Muscle of leg (tissue), 11 donors: Measurements from ENCODE around the gene CLEC2L. TPM values are rescaled to one million over a fixed set of nuclear protein-coding genes. Genes with fewer than 3 reads are reported as not detected.

Experiments used
- DNase-seq: peaks from one replicate; pipeline ENCODE4 v3.0.0; 2013
- H3K27ac ChIP-seq: one replicate; pipeline ENCODE4 v1.5.1; 2013; ENCODE audit warnings: mild to moderate bottlenecking, low read length, control low read depth
- H3K27me3 ChIP-seq: one replicate; pipeline ENCODE4 v1.6.1; 2013; ENCODE audit warnings: low read length; ENCODE audit not compliant: control insufficient read depth, insufficient read depth
- H3K36me3 ChIP-seq: one replicate; pipeline ENCODE4 v1.6.1; 2013; ENCODE audit warnings: low read length; ENCODE audit not compliant: control insufficient read depth, insufficient read depth
- H3K4me1 ChIP-seq: one replicate; pipeline ENCODE4 v1.6.1; 2013; ENCODE audit warnings: low read length; ENCODE audit not compliant: control insufficient read depth, insufficient read depth
- H3K4me3 ChIP-seq: one replicate; pipeline ENCODE4 v1.5.1; 2013; ENCODE audit warnings: low read length, control low read depth
- H3K9me3 ChIP-seq: replicated peaks from 2 replicates; pipeline ENCODE4 v1.6.1; 2013; ENCODE audit warnings: low read depth, low read length; ENCODE audit not compliant: control insufficient read depth
- WGBS: methylation state at CpG from one replicate; pipeline ENCODE4 v1.1.5; 2013; ENCODE audit warnings: missing lambda C conversion rate; ENCODE audit not compliant: insufficient coverage; 5-methylcytosine and 5-hydroxymethylcytosine counted together
- polyA plus RNA-seq, 8 donors: library from polyadenylated mRNA; unstranded; fragments of 120-200 nt; gene quantifications; one replicate each; pipeline versions ENCODE4 v1.2.1 to v1.2.3, GENCODE V29; 2013; ENCODE audit warnings: inconsistent platforms in 1 of 8, low replicate concordance in 1 of 8; ENCODE audit not compliant: insufficient read length in 8 of 8, insufficient read depth in 1 of 8
- total RNA-seq: library from RNA; stranded (reverse); fragments of 120-200 nt; gene quantifications from one replicate; pipeline ENCODE4 v1.2.4, GENCODE V29; 2013

Gene CLEC2L
- total and polyA plus RNA-seq, 9 donors, result 0.85 to 2.1 (median 1.3) TPM

- Histone ChIP-seq H3K4me1 (peaks cover 3% of the 10 kb centered on the region), H3K36me3 (peaks cover 13% of the 10 kb centered on the region)
- 85% methylated on average over 11 of the region's 15 CpGs for WGBS
Observed at GRCh38 chr7:139566736-139567646, 43.5 kb downstream of the CLEC2L start.

GRCh38 chr7:139567647-139568345 lies 44.3 kb downstream of the CLEC2L start:
- no peak for DNase-seq
- H3K36me3 ChIP-seq, result peaks cover 17% of the 10 kb centered on the region
- H3K27ac ChIP-seq, result no peak overlapping the region
- no peak overlapping the region for H3K4me3 ChIP-seq
- 88% methylated on average over 10 of the region's 14 CpGs for WGBS
- H3K9me3 ChIP-seq, result no peaks in the 10 kb centered on the region
- H3K4me1 ChIP-seq, result peaks cover 3% of the 10 kb centered on the region
- H3K27me3 ChIP-seq, result no peaks in the 10 kb centered on the region

More at GRCh38 chr7:139566736-139567646, 43.5 kb downstream of the CLEC2L start:
- Histone ChIP-seq H3K27me3 (no peaks in the 10 kb centered on the region), H3K4me3 (no peak overlapping the region), H3K27ac (no peak overlapping the region), H3K9me3 (no peaks in the 10 kb centered on the region)
- no peak for DNase-seq

- H3K4me3 ChIP-seq, result no peak overlapping the region
- peaks cover 3% of the 10 kb centered on the region for H3K4me1 ChIP-seq
- DNase-seq, result no peak
- H3K27me3 ChIP-seq, result no peaks in the 10 kb centered on the region
- no peaks in the 10 kb centered on the region for H3K9me3 ChIP-seq
- WGBS, result 83% methylated on average over 5 of the region's 6 CpGs
- peaks cover 22% of the 10 kb centered on the region for H3K36me3 ChIP-seq
- H3K27ac ChIP-seq, result no peak overlapping the region
Observed at GRCh38 chr7:139568346-139568675, 44.8 kb downstream of the CLEC2L start.

DNA sequence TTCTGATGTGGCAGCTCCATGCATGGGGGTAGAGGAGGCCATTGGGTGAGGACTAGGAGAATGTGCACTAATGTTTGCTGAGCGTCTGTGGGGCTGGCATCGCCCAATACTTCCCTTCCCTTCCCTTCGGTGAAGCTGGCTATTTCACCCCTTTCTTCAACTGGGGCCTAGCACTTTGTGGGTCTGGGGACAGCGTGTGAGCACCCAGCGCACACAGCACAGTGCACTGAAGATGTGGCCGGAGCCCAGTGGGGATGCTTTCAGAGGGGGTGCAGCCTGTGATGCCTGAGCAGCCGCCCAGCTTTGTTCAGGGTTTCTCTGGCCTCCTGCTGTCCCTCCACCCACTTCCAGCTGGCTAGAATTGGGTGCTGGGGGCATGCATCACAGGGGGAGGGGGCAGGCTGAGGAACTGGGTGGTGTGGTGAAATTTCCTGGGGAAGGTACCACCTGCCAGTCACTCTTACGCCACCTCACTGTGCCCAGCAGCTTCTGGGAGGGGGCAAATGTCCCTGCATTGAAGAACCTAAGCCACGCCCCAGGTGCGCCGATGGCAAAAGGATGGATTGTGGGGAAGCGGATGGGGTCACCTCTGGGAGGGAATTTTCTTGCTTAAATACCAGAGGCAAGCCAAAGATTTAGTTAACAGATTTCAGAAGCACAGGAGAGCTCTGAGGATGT lies 45.5 kb downstream of the CLEC2L start:
- 98% methylated on average over 6 of the region's 12 CpGs for WGBS
- no peak overlapping the region for H3K4me3 ChIP-seq
- peaks cover 25% of the 10 kb centered on the region for H3K36me3 ChIP-seq
- H3K27ac ChIP-seq, result no peak overlapping the region
- no peaks in the 10 kb centered on the region for H3K9me3 ChIP-seq
- DNase-seq, result no peak
- H3K27me3 ChIP-seq, result no peaks in the 10 kb centered on the region
- H3K4me1 ChIP-seq, result peaks cover 3% of the 10 kb centered on the region

DNA sequence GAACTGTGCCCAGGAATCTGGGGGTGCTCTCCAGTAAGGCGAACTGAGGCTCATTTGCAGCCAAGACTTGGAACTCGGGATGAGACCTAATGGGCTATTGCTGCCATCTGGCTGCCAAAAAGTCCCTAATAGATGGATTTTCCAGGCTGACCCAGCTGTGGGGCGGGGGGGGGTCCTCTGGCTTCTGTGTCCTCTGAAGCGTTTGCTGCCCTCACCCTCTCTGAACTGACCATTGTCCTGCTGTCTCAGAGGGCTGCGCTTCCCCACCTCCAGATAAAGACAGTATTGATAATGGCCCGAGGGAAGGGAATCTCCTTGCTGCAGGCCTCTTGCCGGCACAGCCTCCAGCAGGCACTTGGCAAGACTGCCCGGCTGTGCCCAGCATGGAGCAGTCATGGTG lies 46.6 kb downstream of the CLEC2L start:
- no peak overlapping the region for H3K4me3 ChIP-seq
- peaks cover 35% of the 10 kb centered on the region for H3K36me3 ChIP-seq
- peaks cover 3% of the 10 kb centered on the region for H3K4me1 ChIP-seq
- DNase-seq, result peak; percentile 58
- no peak overlapping the region for H3K27ac ChIP-seq
- no peaks in the 10 kb centered on the region for H3K9me3 ChIP-seq
- 43% methylated on average over 5 of the region's 8 CpGs for WGBS
- no peaks in the 10 kb centered on the region for H3K27me3 ChIP-seq

DNA sequence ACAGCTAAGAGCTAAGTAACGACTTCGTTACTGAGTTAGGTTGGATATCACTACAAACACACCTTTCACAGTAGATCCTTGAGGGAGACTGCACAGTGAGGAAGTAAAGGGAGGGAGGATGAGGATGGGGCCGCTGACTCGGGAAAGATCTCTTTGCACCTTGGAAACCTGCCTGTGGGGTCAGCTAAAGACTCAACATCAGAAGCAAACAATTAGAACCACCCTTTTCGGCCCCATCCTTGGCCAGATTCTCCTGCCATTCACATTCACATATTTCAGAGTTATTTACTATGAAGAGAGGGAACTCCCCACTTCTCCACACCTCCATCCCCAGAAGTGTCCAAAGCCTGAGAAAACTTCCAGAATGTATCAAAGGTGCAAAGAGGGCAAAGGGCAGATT lies 47.1 kb downstream of the CLEC2L start:
- WGBS, result no CpG with 5 or more reads among the region's 5 CpGs
- H3K9me3 ChIP-seq, result no peaks in the 10 kb centered on the region
- H3K27me3 ChIP-seq, result no peaks in the 10 kb centered on the region
- H3K4me3 ChIP-seq, result no peak overlapping the region
- H3K4me1 ChIP-seq, result peaks cover 3% of the 10 kb centered on the region
- DNase-seq, result no peak
- no peak overlapping the region for H3K27ac ChIP-seq
- H3K36me3 ChIP-seq, result peaks cover 39% of the 10 kb centered on the region

- H3K27me3 ChIP-seq, result no peaks in the 10 kb centered on the region
- H3K27ac ChIP-seq, result no peak overlapping the region
- no peak for DNase-seq
- 62% methylated on average over 12 of the region's 20 CpGs for WGBS
- no peaks in the 10 kb centered on the region for H3K9me3 ChIP-seq
- H3K4me1 ChIP-seq, result peaks cover 3% of the 10 kb centered on the region
- peaks cover 44% of the 10 kb centered on the region for H3K36me3 ChIP-seq
- no peak overlapping the region for H3K4me3 ChIP-seq
Observed at GRCh38 chr7:139571190-139571589, 47.7 kb downstream of the CLEC2L start.

GRCh38 chr7:139571651-139572050 lies 48.2 kb downstream of the CLEC2L start:
- DNase-seq, result no peak
- no peak overlapping the region for H3K4me3 ChIP-seq
- H3K36me3 ChIP-seq, result peaks cover 47% of the 10 kb centered on the region
- no peak overlapping the region for H3K27ac ChIP-seq
- H3K4me1 ChIP-seq, result peaks cover 3% of the 10 kb centered on the region
- H3K27me3 ChIP-seq, result no peaks in the 10 kb centered on the region
- 99% methylated on average over 8 of the region's 20 CpGs for WGBS
- H3K9me3 ChIP-seq, result no peaks in the 10 kb centered on the region

DNA sequence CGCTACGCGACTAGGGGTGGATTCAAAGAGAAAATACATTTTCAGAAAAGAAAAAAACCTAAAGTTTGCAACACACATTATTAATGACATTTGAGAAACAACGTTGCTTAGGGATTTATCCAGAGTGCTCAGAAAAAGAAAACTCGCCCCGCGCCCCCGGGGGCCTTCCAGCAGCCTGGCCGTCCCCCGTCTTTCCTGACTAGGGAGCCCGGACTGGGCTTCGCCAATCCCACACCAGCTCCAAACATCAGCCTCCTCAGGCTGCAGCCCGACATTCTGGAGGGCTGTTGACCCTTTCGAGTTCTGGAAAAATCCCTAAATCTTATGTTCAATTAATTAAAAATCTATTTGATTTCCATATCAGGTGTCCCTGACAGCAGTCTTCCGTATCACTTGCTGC lies 48.6 kb downstream of the CLEC2L start:
- no peaks in the 10 kb centered on the region for H3K27me3 ChIP-seq
- WGBS, result 94% methylated on average over 10 of the region's 15 CpGs
- H3K36me3 ChIP-seq, result peaks cover 49% of the 10 kb centered on the region
- no peaks in the 10 kb centered on the region for H3K9me3 ChIP-seq
- no peak overlapping the region for H3K27ac ChIP-seq
- H3K4me1 ChIP-seq, result peaks cover 3% of the 10 kb centered on the region
- H3K4me3 ChIP-seq, result no peak overlapping the region
- no peak for DNase-seq
